HEK293 (cell line): ENCODE results near the gene SLC22A31.

Experiments
- HOXA7 ChIP-seq: sonication (generic); formaldehyde crosslinking; IDR thresholded peaks from 2 replicates; pipeline ENCODE4 v1.8.1; 2022; ENCODE audit warnings: missing genetic modification reagents, borderline replicate concordance
- ZBTB7A ChIP-seq: fragments of 450-650 bp; formaldehyde crosslinking; IDR thresholded peaks from 2 replicates; pipeline ENCODE4 v1.5.1; 2016; ENCODE audit warnings: low read depth, missing biosample characterization, missing genetic modification characterization
- ZBTB8A ChIP-seq: fragments of 450-650 bp; formaldehyde crosslinking; IDR thresholded peaks from 2 replicates; pipeline ENCODE4 v1.5.1; 2016; ENCODE audit warnings: missing biosample characterization, missing genetic modification characterization
- ZNF239 ChIP-seq: fragments of 450-650 bp; formaldehyde crosslinking; IDR thresholded peaks from 2 replicates; pipeline ENCODE4 v1.5.1; 2016; ENCODE audit warnings: missing biosample characterization, missing genetic modification characterization
- ZNF555 ChIP-seq: fragments of 450-650 bp; formaldehyde crosslinking; conservative IDR thresholded peaks from 2 replicates; pipeline ENCODE4 v1.5.1; 2017; ENCODE audit warnings: missing biosample characterization, mild to moderate bottlenecking, missing genetic modification characterization, inconsistent platforms
- ZNF560 ChIP-seq: fragments of 450-650 bp; formaldehyde crosslinking; IDR thresholded peaks from 2 replicates; pipeline ENCODE4 v1.5.1; 2017; ENCODE audit warnings: missing biosample characterization, missing genetic modification characterization, borderline replicate concordance
- TF ChIP-seq, protein P1 (sequence below): fragments of 450-650 bp; formaldehyde crosslinking; IDR thresholded peaks from 2 replicates; pipeline ENCODE4 v1.5.1; 2016; ENCODE audit warnings: missing biosample characterization, missing genetic modification characterization
- TF ChIP-seq, protein P2 (sequence below): fragments of 450-650 bp; formaldehyde crosslinking; IDR thresholded peaks from 2 replicates; pipeline ENCODE4 v1.5.1; 2017; ENCODE audit warnings: missing biosample characterization, missing genetic modification characterization
- TF ChIP-seq, protein P3 (sequence below): fragments of 450-650 bp; formaldehyde crosslinking; IDR thresholded peaks from 2 replicates; pipeline ENCODE4 v1.5.1; 2016; ENCODE audit warnings: missing biosample characterization, missing genetic modification characterization
- TF ChIP-seq, protein P4 (sequence below): fragments of 450-650 bp; formaldehyde crosslinking; IDR thresholded peaks from 2 replicates; pipeline ENCODE4 v1.5.1; 2016; ENCODE audit warnings: missing biosample characterization, missing genetic modification characterization
- TF ChIP-seq, protein P5 (sequence below): fragments of 450-650 bp; formaldehyde crosslinking; IDR thresholded peaks from 2 replicates; pipeline ENCODE4 v1.5.1; 2016; ENCODE audit warnings: missing biosample characterization, missing genetic modification characterization
- TF ChIP-seq, protein P6 (sequence below): fragments of 450-650 bp; formaldehyde crosslinking; IDR thresholded peaks from 2 replicates; pipeline ENCODE4 v1.5.1; 2016; ENCODE audit warnings: missing biosample characterization, missing genetic modification characterization

DNA sequence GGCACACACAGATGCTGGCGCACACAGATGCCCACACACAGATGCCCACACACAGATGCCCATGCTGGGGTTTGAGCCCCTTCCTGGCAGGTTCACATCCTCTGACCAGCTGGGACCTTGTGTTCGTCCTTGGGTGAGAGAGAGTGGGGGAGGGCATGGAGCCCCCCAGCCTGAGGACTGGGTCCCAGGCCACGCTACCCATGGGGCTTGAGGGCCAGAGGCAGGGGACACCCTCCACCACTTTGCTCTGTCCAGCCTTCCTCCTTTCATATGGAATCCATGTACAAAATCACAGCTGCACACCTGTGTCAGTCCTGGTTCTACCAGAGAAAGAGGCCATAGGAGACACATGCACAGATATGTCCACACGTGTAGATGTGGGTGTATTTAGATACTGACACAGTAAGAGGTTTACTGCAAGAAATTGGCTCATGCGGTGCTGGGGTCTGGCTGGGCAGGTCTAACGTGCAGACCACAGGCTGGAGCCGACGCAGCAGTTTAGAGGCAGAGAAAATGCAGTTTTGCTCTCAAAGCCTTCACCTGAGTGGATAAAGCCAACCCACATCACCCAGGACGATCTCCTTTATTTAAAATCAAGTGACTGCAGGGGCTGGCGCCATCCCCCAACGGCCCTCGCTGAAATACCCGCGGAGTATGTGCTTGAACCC, 10.8 kb downstream of the SLC22A31 start:
- TF ChIP-seq, protein P1, sequence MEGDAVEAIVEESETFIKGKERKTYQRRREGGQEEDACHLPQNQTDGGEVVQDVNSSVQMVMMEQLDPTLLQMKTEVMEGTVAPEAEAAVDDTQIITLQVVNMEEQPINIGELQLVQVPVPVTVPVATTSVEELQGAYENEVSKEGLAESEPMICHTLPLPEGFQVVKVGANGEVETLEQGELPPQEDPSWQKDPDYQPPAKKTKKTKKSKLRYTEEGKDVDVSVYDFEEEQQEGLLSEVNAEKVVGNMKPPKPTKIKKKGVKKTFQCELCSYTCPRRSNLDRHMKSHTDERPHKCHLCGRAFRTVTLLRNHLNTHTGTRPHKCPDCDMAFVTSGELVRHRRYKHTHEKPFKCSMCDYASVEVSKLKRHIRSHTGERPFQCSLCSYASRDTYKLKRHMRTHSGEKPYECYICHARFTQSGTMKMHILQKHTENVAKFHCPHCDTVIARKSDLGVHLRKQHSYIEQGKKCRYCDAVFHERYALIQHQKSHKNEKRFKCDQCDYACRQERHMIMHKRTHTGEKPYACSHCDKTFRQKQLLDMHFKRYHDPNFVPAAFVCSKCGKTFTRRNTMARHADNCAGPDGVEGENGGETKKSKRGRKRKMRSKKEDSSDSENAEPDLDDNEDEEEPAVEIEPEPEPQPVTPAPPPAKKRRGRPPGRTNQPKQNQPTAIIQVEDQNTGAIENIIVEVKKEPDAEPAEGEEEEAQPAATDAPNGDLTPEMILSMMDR (tag by site-specific recombination): no peak
- no peak for TF ChIP-seq ZBTB7A (tag by site-specific recombination)
- TF ChIP-seq, protein P2, sequence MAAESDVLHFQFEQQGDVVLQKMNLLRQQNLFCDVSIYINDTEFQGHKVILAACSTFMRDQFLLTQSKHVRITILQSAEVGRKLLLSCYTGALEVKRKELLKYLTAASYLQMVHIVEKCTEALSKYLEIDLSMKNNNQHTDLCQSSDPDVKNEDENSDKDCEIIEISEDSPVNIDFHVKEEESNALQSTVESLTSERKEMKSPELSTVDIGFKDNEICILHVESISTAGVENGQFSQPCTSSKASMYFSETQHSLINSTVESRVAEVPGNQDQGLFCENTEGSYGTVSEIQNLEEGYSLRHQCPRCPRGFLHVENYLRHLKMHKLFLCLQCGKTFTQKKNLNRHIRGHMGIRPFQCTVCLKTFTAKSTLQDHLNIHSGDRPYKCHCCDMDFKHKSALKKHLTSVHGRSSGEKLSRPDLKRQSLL: no peak
- TF ChIP-seq, protein P3, sequence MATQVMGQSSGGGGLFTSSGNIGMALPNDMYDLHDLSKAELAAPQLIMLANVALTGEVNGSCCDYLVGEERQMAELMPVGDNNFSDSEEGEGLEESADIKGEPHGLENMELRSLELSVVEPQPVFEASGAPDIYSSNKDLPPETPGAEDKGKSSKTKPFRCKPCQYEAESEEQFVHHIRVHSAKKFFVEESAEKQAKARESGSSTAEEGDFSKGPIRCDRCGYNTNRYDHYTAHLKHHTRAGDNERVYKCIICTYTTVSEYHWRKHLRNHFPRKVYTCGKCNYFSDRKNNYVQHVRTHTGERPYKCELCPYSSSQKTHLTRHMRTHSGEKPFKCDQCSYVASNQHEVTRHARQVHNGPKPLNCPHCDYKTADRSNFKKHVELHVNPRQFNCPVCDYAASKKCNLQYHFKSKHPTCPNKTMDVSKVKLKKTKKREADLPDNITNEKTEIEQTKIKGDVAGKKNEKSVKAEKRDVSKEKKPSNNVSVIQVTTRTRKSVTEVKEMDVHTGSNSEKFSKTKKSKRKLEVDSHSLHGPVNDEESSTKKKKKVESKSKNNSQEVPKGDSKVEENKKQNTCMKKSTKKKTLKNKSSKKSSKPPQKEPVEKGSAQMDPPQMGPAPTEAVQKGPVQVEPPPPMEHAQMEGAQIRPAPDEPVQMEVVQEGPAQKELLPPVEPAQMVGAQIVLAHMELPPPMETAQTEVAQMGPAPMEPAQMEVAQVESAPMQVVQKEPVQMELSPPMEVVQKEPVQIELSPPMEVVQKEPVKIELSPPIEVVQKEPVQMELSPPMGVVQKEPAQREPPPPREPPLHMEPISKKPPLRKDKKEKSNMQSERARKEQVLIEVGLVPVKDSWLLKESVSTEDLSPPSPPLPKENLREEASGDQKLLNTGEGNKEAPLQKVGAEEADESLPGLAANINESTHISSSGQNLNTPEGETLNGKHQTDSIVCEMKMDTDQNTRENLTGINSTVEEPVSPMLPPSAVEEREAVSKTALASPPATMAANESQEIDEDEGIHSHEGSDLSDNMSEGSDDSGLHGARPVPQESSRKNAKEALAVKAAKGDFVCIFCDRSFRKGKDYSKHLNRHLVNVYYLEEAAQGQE (tag by site-specific recombination): no peak
- no peak for TF ChIP-seq ZBTB8A (tag by site-specific recombination)
- TF ChIP-seq, protein P4, sequence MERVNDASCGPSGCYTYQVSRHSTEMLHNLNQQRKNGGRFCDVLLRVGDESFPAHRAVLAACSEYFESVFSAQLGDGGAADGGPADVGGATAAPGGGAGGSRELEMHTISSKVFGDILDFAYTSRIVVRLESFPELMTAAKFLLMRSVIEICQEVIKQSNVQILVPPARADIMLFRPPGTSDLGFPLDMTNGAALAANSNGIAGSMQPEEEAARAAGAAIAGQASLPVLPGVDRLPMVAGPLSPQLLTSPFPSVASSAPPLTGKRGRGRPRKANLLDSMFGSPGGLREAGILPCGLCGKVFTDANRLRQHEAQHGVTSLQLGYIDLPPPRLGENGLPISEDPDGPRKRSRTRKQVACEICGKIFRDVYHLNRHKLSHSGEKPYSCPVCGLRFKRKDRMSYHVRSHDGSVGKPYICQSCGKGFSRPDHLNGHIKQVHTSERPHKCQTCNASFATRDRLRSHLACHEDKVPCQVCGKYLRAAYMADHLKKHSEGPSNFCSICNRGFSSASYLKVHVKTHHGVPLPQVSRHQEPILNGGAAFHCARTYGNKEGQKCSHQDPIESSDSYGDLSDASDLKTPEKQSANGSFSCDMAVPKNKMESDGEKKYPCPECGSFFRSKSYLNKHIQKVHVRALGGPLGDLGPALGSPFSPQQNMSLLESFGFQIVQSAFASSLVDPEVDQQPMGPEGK (tag by site-specific recombination): no peak
- no peak for TF ChIP-seq ZNF555
- no peak for TF ChIP-seq ZNF239 (tag by site-specific recombination)
- TF ChIP-seq HOXA7: no peak
- TF ChIP-seq, protein P5, sequence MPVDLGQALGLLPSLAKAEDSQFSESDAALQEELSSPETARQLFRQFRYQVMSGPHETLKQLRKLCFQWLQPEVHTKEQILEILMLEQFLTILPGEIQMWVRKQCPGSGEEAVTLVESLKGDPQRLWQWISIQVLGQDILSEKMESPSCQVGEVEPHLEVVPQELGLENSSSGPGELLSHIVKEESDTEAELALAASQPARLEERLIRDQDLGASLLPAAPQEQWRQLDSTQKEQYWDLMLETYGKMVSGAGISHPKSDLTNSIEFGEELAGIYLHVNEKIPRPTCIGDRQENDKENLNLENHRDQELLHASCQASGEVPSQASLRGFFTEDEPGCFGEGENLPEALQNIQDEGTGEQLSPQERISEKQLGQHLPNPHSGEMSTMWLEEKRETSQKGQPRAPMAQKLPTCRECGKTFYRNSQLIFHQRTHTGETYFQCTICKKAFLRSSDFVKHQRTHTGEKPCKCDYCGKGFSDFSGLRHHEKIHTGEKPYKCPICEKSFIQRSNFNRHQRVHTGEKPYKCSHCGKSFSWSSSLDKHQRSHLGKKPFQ: no peak
- TF ChIP-seq, protein P6, sequence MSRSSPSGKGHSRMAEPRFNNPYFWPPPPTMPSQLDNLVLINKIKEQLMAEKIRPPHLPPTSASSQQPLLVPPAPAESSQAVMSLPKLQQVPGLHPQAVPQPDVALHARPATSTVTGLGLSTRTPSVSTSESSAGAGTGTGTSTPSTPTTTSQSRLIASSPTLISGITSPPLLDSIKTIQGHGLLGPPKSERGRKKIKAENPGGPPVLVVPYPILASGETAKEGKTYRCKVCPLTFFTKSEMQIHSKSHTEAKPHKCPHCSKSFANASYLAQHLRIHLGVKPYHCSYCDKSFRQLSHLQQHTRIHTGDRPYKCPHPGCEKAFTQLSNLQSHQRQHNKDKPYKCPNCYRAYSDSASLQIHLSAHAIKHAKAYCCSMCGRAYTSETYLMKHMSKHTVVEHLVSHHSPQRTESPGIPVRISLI (tag by site-specific recombination): no peak
- TF ChIP-seq ZNF560 (tag by site-specific recombination): no peak
